ENCODE results near the gene GSG1L.

GSG1L gene

DNA sequence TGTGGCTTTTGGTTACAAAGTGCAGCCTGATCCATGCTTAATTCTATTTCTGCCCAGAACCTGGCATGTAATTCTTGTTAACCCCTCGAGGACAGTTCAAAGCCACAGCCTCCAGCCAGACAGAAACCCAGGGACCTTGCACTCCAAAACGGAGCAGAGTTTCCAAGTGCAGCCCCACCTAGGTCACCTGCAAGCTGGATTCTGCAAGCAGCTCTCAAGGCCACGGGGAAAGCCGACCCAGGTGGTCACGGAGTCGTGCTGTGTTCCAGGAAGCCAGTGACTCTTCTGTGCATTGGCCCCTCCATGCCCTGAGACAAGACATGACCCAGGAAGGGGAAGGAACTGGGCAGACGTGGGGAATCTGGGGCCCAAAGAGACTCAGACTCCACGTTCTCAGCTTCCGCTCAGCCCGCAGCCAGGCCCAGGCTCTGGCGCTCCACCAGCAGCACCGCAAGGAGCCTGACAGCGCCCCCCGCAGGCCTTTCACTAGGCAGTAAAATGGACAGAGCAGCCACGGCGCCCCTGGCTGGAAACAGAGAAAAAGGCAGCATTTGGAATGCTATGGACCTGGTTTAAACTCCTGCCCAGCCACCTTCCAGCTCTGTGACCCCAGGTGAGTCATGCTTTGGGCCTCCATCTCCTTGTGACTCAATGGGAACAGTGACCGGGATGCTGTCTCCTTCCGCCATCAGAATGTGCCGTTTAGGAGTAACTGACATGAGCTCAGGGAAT lies 27.3 kb upstream of the GSG1L start:
- DNase-seq, result no peak

DNA sequence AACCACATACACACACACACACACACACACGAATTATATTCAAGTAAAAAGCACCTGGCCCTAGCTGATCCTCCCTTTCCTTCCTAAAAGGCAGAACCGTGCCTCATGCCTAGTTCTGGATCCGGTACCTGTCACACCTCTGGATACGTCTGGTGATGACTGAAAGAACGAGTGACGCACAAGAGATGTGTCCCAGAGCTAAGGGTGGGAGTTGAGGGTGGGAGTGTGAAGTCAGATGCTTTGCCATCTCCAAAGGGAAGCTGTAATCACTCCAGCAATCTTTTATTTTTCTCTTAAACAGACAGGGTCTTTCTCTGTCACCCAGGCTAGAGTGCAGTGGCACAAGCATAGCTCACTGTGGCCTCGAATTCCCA lies 26.5 kb upstream of the GSG1L start:
- DNase-seq, result no peak

DNA sequence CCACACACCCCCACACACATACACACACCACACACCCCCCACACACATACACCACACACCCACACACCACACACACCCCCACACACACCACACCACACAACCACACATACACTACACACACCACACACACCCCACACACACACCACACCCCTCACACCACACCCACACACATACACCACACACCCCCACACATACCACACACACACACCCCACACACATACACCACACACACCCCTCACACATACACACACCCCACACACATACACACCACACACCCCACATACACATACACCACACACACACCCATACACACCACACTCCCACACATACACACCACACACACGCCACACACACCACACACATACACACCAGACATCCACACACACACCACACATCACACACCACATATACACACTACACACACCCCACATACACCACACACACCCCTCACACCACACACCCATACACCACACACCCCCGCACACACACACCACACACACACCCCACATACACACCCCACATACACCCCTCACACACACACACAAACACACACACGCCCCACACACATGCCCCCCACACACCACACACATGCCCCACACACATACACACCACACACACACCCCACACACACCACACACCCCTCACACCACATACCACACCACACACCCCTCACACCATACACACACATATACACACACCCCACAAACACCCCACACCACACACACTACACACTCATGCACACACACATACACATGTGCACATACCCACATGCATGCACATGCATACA lies 25.9 kb upstream of the GSG1L start:
- DNase-seq, result no peak

DNA sequence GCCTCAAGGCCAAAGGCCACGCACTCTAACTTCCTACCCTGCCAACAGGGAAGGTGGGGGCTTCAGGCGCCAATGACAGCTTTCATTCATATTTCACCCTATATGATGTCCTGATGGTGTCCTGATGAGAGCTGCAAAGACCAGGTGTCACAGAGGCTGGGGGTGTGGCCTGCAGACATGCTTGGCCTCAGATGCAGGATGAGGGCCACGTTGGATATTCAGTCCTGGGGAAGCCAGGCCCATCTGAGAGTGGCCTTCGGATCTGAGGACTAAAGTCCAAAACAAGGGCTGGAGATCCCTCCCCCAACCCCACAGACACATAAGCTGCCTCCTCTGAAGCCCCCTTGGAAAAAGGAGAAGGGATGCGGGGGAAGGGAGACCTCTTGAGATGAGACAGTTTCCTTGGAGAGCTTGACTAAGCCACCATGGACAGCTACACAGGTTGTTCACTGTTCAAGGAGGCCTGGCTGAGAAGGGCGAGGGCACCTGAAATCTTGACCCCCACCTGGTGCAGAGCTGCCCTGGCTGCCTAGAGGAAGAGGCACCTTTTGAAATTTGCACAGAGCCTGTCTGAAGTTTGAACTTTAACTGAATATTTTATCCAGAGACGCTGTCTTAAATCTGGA lies 24.3 kb upstream of the GSG1L start:
- DNase-seq, result no peak

DNA sequence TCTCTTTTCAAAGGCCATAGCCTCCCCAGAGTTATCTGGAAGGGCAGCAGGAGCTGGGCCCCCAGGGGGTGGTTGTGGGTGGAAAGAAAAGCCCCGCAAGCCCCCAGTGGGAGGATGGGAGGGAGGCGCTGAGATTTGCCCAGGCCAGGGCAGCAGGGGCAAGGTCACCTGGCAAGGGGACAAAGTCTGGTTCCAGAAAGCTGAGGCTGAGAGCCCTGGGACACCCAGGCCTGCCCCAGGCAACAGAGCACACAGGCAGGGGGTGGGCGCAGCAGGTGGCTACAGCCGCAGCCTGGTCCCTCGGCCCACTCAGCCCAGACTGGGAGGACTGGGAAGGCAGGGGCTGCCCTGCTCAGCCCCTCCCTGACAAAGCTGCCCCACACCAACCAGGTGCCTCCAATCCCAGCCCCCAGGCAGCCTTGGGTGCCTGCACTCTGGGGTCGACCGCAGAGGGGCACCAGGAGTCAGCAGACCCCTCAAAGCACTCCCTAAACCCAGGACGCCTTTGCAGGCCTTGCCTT lies 23.7 kb upstream of the GSG1L start:
- no peak for DNase-seq

DNA sequence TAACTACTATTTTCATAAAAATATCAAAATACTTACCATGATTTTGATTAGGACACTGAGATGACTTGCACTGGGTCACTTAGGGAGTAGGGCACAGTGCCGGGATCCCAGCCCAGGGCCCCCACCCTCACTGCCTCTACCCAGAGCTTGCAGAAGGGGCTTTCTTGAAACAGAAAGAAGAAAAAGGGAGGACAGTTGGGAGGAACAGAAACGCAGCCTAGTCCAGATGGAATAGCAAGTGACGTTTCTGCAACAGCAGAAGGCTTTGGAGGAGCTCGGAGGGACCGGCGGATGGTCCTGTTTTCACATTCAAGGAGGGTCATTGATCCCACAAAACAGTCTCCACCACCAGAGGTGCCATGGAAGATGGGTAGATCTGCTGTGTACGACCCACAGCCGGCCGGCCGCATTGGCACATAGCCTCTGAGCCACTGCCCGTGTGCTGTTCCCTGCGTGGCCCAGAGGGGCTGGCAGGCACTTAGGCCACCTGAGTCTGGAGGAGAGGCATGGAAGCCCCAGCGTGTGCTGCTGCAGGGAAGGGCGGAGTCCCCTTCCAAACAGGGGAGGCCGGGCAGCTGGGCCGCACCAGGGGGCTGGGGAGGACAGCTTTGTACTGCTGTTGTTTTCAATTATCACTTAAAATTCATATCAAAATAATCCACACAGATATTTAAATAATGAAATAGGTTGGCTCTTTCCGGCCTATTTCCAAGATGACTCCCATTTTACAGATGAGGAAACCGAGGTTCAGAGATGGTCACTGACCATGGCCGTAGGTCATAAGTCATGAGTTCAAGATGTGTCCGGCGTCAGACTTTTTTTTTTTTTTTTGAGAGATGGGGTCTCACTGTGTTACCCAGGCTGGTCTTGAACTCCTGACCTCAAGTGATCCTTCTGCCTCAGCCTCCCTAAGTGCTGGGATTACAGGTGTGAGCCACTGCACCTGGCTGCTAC lies 22.9 kb upstream of the GSG1L start:
- no peak for DNase-seq

DNA sequence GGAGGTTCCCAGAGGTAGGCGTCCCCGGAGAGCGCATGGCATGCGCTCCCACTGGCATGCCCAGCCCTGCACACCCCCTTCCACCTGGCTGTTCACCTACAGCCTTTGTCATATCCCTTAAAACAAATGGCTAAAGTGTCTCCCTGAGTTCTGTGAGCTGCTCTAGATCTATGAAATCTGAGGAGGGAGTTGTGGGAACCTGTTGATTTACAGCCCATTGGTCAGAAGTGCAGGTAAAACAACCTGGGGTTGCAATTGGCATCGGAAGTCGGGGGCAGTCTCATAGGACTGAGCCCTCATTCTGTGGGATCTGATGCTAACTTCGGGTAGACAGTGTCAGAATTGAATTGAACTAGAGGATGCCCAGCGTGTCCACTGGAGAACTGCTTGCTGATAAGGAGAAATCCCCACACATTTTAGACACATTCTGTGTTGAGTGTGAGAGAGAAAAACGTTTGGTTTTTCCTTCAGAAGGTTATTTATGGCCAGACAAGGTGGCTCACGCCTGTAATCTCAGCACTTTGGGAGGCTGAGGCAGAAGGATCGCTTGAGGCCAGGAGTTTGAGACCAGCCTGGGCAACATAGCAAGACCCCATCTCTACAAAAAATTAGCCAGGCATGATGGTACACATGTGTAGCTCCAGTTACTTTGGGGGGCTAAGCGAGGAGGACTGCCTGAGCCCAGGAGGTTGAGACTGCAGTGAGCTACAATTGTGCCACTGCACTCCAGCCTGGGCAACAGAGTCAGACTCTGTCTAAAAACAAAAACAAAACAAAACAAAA lies 22.1 kb upstream of the GSG1L start:
- no peak for DNase-seq

DNA sequence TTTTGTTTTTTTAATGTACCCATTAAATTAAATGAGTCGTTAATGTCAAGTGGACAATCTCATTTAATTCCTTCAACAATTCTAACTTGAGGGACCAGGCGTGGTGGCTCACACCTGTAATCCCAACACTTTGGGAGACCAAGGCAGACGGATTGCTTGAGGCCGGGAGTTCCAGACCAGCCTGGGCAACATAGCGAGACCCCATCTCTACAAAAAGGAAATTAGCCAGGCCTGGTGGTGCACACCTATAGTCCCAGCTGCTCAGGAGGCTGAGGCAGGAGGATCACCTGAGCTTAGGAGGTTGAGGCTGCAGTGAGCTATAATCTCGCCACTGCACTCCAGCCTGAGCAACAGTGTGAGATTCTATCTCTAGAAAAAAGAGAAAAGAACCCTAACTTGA lies 20.7 kb upstream of the GSG1L start:
- no peak for DNase-seq

DNA sequence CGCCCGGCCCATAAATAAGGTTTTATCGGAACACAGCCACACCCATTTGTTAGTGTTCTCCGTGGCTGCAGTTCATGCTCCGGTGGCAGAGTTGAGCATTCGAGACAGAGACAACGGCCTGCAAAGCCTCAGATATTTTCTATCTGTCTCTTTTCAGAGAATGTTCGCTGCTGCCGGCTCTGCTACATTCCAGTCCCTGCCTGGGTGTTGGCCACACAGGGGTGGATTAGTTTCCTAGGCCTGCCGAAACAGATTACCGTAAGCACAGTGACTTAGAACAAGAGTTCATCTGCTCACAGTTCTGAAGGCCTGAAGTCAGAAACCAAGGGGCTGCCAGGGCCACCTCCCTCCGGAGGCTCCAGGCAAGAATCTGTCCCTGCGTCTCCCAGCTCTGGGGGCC lies 19.1 kb upstream of the GSG1L start:
- DNase-seq, result no peak

DNA sequence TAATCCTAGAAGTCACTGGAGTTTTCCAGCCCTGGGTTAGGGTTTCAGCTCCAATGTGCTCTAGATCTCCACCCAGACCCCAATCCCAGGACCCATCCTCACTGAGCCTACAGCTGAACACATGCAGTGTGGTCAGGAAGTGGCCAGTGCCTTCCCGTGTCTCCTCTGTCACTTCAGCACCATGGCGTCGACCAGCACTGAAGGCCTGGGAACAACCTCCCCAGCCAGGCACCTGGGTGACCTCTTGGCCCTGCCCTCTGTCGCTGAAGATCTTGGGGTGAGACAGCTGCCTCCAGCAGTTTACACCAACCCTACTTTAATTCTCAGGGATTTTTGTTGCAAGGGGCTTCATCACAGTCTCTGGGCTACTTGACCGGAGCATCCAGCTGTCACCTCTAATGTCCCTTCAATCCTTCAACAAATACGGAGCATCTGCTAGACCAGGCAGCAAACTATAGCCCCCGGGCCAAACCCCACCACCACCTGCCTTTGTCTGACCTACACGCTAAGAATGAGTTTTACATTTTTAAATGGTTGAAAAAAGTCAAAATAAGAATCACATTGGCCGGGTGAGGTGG lies 18.0 kb upstream of the GSG1L start:
- DNase-seq, result no peak

DNA sequence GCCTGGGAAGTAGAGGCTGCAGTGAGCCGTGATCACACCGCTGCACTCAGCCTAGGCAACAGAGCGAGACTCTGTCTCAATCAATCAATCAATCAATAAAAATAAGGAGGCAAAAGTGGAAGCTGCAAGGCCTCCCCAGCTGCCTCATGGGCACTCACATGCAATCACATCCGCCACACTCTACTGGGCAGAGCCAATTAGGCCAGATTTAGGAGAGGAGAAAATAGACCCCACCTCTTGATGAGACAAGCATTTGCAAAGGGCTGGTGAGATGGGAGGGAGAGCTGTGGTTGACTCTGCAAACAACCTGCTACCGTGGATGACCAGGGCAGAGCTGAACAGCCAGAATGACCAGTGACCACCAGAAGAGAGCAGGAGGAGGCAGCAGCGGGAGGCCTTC lies 14.7 kb upstream of the GSG1L start:
- no peak for DNase-seq

DNA sequence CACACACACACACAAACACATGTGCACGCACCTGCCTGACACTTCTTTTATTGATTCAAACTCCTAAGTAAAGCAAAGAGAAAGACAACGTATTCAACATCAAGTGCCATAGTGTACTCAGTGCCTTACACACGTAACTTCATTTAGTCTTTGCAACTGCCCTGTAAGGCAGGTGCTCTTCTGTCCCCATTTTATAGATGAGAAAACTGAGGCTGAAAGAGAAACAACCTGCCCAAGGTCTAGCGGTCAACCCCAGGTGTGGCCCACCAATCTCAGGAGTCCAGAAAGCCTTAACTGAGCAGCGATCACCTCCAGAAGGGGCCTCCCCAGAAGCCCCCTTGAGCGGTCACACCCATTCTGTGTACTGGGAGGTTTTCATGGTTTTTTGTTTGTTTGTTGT lies 10.3 kb upstream of the GSG1L start:
- no peak for DNase-seq

DNA sequence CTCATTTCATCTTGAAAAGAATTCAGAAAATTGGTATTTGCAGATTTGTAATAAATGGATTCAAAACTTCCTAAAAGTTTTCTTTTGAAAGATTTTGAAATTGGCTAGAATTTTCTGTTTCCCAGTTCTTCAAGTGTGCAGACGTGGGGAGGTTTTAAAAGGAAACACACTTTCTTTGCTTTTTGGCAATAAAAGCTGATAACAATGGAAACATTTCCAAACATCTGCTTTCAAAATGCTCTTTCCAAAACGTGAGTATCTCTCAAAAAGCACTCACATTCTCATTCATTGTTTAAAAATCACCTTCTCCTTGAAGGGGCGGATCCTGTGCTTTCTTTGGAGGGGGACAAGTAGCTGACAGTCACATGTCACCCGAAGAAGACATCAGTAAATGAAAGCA lies 8.6 kb upstream of the GSG1L start:
- DNase-seq, result no peak

DNA sequence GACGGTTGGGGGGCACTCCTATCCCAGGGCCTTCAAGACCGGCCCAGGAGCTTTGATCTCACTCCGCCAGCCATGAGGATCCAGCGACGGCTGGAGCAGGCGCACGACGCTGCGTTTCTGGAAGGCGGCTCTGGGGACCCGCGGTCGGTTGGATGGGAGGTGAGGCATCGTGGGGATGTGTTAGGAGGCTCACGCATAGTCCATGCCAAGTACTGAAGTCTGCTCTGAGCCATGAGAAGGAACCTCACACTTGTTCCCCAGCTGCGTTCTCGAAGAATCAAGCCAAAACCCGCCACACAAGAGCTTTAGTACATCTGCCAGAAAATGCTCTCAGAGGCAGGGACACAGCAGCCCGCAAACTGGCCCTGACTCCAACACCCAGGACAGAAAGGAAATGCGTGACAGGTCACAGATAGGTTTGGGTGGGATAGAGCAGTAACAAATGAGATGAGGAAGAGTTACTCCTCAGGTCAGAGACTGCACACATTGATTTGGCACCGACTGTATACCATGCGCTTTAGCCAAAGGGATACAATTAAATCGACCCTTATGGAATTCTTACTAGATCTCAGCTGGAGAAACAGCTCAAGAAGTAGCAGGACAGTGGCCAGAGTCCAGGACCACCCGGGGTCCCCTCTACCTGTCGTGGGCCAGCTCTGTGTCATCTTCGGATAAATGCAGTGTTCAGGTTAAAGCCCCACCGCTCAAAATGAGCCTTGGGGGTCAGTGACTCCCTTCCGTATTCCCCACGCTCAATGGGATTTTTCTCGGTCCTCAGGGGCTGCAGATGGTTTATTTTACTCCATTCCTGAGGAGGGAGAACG lies 6.7 kb upstream of the GSG1L start:
- no peak for DNase-seq

DNA sequence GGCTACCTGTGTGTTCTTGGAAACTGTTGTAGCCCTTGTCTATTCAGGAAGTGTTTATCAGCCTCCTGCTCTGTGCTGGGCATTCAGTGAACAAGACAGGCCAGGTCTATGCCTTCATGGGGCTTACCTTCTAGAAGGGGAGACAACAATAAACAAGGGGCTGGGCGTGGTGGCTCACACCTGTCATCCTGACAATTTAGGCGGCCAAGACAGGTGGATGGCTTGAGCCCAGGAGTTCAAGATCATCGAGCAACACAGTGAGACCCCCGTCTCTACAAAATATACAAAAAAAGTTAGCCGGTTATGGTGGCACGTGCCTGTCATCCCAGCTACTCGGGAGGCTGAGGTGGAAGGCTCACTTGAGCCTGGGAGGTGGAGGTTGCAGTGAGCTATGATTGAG lies 5.5 kb upstream of the GSG1L start:
- no peak for DNase-seq

DNA sequence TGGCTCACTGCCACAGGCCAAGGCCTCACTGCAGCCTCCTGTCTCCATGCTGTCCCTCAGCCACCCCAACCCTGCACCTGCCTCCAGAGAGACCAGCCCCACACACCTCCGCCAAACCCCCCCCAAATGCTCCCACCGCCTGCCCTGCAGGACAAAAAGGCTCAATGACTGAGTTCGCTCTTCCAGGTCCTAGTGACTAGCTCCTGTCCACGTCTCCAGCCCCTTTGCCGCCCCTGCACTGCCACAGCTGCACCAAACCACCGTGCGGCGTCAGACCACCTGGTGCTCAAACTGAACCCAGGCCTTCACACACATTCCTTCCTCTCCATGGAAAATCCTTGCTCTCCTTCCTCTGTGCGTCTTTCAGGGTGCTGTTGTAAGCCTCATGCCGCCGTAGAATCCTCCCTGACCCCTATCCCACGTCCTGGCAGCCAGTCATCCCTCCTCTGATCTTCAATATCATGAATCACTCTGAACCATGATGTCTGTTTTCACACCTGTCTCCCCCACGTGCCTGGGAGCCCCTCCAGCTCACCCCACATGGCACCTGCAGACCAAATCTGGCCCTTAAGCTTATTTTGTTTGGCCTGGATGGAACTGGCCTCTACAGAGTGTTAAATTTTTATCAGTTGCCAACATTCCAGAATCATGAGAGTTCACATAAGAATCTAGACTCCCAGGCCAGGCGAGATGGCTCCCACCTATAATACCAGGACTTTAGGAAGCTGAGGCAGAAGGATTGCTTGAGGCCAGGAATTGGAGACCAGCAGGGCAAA lies 4.3 kb upstream of the GSG1L start:
- no peak for DNase-seq

DNA sequence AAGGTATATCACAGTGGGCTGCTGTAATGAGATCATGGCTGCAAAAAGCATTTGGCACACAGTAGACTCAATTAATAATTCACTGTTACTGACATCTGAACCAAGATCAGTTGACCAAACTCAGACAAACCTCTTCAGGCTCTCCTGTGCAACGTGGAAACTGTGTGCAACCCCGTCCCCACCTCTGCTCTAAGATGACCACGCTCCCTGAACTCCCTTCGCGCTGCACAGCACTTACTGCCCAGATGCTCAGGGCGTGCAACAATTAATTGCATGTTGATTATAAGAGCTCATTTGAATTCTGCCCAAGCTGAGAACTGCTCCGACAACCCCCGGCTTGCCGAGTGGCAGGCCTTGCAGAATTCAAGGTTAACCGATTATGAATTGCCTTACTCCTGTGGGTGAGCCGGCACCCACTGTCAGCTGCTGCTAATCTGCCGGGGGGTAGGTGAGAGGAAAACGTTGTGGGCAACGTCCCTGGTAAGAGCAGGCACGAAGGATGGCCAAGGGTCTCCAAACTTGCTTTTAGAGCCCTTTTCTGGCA lies 1.3 kb upstream of the GSG1L start:
- no peak for DNase-seq

DNA sequence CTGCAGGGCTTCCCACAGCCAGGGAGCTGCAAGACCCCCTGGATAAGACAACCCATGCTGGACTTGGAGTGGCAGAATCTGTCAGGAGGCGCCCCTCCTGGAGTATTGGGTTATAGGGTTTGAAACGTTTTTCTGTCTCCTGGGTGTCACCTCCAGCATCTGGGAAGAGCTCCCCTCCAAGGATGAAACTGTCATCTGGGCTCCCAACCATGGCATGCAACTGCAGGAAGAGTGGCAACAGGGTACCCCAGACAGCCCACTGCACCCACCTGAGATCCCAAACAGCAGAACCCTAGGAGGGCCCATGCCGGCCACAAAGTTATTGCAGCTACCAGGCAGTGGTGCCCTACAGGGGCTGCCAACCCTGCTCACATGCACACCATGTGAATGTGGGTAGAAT lies 636 bp upstream of the GSG1L start:
- DNase-seq, result no peak

DNA sequence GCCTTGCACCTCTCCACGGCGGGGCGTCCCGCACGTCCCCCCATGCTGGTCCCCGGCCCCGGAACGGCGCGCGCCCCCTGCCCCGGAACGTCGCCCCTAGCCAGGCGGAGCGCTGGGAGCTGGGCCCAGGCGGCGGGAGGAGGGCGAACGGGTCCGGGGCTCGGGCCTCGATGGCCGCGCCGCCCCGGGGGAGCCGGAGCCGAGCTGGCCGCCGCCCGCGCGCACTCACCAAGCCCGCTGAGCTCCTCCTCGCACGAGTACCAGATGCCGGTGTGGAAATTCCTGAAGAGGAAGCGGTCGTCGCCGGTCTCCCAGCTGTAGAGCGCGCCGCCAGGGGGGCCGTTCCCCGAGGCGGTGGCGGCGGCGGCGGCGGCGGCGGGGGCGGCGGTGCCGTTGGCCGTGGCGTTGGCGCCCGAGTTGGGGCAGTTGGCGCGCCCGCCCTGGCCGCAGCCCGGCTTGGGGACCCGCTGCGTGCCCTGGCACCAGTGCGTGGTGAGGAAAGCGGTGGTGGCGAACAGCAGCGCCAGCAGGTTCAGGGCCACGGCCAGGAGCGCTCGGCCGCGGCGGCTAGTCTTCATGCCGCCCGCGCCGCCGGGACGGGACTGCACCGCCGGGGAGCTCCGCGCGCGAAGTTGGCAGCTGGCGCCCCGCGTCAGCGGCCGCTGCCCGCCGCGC lies 530 bp downstream of the GSG1L start:
- DNase-seq, result no peak

Data from DMS79 (cell line).